NCI-H526 (cell line): Measurements from ENCODE around the gene EPHA5.
A peak's percentile ranks its signal among the peaks of the same experiment; 100 is the strongest.
"Not testable (repeated sequence)": the region's sequence is repeated elsewhere in the genome, so short reads cannot be mapped to it uniquely, and the experiment has no call there.

Experiments used
- DNase-seq, 2 experiments: peaks; one replicate each; lab custom pipeline; 2025; lab: John Stamatoyannopoulos, UW

EPHA5 gene

GRCh38 chr4:65370709-65371108 lies 299.6 kb downstream of the EPHA5 start:
- DNase-seq = no peak

- peak in 1 of 2 experiments; percentile 7 for DNase-seq
Observed at GRCh38 chr4:65367306-65367705, 303.0 kb downstream of the EPHA5 start.

DNA sequence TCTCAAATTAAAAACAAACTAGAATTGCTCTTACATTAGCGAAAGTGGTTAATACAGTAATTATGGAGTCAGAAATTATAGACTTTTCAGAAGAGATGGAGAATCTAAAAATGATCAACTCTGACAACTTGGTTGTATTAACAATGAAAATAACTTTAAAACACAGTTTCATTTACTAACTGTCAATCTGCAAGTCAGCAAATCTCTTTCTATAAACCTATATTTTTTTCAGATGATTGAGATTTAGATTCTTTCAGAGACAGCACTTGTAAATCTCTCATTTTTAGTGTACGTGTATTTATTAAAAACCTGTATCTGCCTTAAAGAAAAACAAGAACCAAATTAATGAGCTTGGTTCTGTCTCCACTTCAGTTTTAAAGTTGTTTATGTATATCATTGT lies 311.4 kb downstream of the EPHA5 start:
- no peak for DNase-seq

DNA sequence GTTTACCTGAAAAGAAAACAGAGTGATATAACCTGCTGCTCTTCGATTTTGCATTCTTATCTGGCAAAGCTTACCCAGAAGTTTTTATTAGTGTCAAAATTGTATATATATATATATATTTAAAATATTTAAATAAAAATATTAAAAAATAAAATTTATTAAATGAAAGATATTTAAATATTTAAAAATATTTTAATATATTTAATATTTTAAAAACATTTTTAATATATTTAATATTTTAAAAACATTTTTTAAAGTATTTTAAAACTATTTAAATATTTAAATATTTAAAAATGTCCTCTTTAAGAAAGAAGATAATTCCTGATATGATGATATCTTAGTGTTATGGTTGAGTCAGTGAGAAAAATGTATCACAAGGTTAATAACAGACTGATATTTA lies 317.2 kb downstream of the EPHA5 start:
- no peak for DNase-seq

DNA sequence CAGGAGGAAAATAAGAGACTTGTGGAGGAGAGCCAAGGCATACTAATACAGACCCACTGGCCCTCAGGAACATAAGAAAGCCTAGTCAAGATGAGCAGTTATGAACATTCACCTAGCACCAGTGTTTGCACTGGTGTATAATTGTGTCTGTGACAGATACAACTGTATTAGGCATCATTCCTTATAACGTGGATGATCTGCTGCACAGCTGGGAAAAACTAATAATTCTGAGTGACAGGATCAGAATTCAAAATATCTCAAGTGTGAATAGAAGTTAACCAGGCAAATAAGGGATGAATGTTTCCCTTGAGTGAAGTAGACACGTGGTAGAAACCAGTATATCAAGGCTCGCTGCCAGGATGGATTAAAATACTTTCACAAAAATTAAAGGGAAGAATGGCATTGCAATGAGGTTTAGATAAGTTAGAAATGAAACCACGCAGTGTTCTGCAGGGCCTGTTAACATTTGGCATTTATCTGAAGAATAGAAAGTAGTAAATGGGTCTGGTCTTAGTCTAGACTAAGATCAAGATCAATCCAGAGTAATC lies 325.9 kb downstream of the EPHA5 start:
- DNase-seq = no peak

- DNase-seq = no peak
Observed at GRCh38 chr4:65343342-65343741, 326.9 kb downstream of the EPHA5 start.

DNA sequence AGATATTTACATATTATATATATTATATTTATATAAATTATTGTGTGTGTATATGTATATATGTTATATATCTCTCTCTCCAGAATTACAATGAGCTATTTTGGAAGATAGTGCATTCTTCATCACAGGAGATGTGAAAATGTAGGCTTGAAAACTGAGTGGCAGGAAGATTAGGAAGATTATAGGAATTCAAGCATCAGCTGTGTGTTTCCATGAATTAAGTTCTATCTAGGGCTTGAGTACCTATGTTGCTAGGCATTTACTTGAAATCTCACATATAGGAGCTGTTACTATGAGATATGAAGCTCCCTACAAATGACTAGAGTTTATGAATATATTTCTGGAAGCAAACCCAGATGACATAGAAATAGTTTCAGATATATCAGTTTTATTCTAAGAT lies 328.7 kb downstream of the EPHA5 start:
- no peak for DNase-seq

DNA sequence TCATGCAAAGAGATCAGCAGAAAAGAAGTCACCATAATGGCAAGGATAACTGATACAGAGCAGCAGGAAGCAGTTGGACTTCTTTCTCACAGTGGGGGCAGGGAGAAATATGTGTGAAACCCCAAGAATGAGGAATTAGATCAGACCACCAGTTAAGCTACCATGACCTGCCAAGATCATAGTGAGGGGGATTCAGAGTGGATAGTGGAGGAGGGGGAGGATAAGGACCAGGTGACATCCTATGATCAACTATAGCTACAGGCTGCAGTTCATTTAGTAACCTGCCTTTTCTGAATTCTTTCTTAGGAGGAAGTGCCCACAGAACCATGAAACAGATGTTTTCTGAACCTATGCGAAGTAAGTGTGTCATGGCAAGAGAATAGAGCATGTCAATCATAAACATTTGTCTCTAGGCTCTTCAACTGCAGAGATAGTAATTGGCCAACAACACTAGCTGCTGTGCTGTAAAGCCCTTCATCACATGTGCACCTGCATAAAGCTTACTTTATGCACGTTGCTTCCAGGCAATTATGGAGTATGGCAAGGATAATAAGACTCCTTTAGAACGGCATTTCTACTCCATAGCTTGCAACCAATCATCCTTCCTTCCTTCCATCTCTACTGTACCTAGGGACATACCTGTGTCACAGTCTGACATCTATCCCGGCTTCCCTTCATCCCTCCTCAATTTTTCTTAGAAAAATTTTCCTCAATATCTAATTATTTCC lies 329.7 kb downstream of the EPHA5 start:
- DNase-seq = no peak

GRCh38 chr4:65337371-65337770 lies 332.9 kb downstream of the EPHA5 start:
- no peak for DNase-seq

- DNase-seq = no peak
Observed at GRCh38 chr4:65336465-65336864, 333.8 kb downstream of the EPHA5 start.

GRCh38 chr4:65316534-65316933 lies 353.8 kb downstream of the EPHA5 start:
- DNase-seq = no peak

DNA sequence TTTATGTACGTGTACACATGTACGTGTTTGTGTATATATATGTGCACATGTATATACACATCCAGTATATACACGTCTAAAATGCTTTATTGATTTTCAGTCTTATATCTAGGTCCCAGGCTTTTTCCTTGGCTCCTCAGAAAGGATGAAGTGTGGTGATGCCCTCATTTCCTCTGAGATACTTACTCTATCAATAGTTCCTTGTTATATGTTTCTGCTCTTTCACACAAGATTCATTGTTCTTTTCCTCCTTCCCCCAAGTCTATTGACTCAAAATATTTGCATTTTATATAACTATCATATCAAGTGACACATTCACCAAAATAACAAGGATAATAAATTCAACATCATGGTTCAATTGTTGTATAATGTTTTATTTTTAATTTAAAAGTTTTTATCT lies 359.2 kb downstream of the EPHA5 start:
- DNase-seq = peak; percentile 17 to 31

- DNase-seq = no peak
Observed at GRCh38 chr4:65310586-65310985, 359.7 kb downstream of the EPHA5 start.

DNA sequence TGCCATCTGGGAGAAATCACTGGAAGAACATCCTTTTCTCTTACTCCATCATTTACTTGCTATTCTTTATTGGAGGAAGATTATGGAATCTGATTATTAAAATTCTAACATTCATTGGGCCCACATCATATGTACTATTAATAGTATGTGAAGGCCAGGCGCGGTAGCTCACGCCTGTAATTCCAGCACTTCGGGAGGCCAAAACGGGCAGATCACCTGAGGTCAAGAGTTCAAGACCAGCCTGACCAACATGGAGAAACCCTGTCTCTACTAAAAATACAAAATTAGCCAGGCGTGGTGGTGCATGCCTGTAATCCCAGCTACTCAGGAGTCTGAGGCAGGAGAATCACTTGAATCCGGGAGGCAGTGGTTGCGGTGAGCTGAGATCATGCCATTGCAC lies 361.7 kb downstream of the EPHA5 start:
- DNase-seq = not testable (repeated sequence)

DNA sequence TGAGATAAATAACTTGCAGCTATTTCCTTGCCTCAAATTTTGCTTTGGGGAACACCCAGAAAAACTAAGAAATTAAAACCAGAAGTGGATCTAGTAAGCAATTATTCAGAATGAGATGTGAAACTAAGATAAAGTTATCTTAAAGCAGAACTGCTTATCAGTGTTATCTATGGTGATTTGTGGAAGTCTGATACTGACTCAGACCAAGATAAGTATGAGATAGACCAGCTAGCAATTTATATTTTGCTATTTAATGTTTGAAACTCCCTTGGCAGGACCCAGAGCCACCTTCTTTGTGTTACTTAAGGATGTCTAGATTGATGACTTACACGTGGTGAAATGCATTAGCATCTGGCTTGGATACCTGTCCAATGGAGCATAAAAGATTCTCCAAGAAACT lies 368.1 kb downstream of the EPHA5 start:
- DNase-seq = no peak

- no peak for DNase-seq
Observed at GRCh38 chr4:65296246-65296645, 374.0 kb downstream of the EPHA5 start.

GRCh38 chr4:65287071-65287470 lies 383.2 kb downstream of the EPHA5 start:
- no peak for DNase-seq
